HG03432 (cell line): Measurements from ENCODE around the gene GRPR.
"Not testable (repeated sequence)": the region's sequence is repeated elsewhere in the genome, so short reads cannot be mapped to it uniquely, and the experiment has no call there.

ENCODE experiments used
- ATAC-seq: cut with Tn5 transposase; IDR thresholded peaks from one replicate; pipeline ENCODE4 v1.9.1; 2021; ENCODE audit warnings: mild to moderate bottlenecking, moderate library complexity; ENCODE audit not compliant: unreplicated experiment

GRPR gene

GRCh38 chrX:16175329-16176061, 52.1 kb downstream of the GRPR start:
- no peak for ATAC-seq

- no peak for ATAC-seq
Measured at GRCh38 chrX:16177260-16177659, 53.9 kb downstream of the GRPR start.

DNA sequence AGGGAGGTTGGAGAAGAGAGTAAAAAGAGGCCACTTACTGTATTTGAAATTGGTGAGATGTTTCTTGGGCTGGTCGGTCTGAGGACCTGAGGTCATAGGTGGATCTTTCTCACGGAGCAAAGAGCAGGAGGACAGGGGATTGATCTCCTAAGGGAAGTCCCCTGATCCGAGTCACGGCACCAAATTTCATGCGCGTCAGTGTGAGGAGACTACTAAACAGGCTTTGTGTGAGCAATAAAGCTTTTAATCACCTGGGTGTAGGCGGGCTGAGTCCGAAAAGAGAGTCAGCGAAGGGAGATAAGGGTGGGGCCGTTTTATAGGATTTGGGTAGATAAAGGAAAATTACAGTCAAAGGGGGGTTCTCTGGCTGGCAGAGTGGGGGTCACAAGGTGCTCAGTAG, 60.5 kb downstream of the GRPR start:
- not testable (repeated sequence) for ATAC-seq

DNA sequence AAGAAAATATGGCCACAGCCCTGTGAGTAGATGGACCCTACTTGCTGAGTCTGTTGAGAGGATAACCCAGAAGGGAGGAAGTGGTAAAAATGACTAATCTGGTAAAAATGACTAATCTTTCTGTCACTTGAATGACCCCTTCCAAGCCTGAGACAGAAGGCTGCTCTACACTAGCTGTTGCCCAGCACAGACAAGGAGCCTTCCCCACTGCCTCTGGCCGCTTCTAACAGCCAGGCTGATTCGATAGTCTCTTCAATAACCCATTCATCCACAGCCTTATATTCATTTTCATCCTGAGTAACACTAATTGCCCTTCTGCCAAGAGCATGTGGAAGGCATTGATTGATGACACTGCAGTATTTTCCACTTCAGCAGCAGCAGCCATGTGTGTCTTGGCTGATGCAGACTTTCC, 62.4 kb downstream of the GRPR start:
- peak; percentile 99 for ATAC-seq

GRCh38 chrX:16186380-16187007, 63.1 kb downstream of the GRPR start:
- ATAC-seq, result no peak

DNA sequence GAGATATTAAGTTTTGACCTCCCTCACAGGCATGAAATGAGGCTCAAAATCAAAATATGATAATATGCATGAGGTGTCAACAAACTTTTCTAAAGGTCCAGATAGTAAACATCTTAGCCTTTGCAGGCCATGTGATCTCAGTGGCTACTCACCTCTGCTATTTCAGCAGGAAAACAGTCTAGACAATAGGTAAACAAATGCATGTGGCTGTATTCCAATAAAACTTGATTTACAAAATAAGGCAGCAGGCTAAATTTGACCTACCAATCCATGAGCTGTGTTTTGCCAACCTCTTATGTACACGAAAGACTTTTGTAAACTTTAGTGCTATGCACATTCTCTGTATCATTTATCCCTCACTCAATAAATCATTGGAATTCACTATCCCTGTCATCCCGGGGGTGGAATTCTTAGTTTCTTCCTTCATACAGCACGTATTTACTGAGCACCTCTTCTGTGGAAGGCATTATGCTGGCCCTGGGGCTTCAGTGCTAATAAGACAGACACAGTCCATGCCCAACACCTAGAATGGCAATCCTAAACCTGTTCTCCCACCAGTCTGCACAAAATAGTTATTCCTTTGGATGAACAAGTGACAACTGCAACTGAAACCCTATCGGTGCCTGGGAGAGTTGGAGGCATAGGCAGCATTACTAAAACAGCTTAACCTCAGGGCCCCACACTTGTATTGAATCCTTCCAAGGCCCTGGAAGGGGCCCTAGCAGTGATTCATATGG, 63.8 kb downstream of the GRPR start:
- no peak for ATAC-seq

DNA sequence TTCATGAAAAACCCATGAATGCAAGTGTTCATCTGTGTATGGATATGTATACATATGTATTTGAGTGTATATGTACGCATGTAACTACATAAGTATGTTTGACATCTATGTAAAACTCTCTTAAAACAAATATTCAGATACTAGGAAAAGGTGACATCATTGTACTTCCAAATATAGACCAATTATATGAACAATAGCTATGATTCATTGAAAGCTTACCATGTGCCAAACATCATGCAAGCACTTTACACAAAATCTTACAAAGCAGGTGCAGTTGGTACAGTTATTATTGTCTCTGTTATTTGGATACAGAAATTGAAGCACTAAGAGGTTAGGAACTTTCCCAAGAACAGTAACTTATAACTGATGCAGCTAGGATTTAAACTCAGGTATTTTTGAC, 65.3 kb downstream of the GRPR start:
- ATAC-seq, result no peak

- ATAC-seq, result no peak
Measured at GRCh38 chrX:16191605-16192004, 68.2 kb downstream of the GRPR start.

- no peak for ATAC-seq
Measured at GRCh38 chrX:16196829-16197228, 73.5 kb downstream of the GRPR start.

DNA sequence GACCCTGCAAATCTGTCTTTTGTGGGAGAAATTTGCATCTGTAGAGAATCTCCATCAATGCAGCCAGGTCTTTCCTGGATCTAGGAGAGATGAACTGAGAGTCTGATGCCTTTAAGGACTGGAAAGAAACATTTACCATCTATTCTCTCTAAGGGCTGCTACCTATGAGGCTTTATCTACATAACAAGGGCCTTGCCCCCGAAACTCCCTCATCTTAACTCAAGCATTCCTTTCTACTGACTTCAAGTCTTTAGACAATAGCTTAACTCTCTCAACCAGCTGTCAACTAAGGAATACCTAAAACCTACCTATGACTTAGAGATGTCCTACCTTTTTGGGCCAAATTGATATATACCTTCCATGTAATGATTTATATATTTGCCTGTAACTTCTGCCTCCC, 76.0 kb downstream of the GRPR start:
- no peak for ATAC-seq

DNA sequence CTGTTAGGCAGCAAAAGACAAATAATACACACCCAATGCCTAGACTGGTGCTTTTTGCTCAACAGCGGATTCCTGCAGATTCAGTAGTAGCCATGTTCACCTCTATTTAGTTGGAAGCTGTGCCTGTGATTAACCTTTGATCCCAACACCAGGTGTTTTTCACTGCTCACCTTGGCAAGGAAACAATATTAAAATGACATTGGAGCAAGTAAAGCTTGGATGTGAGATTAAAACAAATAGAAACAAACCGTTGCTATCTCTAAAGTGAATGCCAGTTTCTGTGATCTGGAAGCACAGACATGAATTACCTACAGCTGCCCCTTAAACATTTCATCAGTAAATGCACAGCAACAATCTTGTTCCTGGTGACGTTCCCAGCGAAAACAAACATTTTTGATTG, 79.6 kb downstream of the GRPR start:
- no peak for ATAC-seq
